ENCODE measurements around the gene MAP3K6.
A peak's percentile ranks its signal among the peaks of the same experiment; 100 is the strongest.
"Not testable (repeated sequence)": the region's sequence is repeated elsewhere in the genome, so short reads cannot be mapped to it uniquely, and the experiment has no call there.

The MAP3K6 gene

GRCh38 chr1:27395441-27396195, 28.9 kb upstream of the MAP3K6 start:
- peak; percentile 79 for DNase-seq (ENCODE audit: low spot score)

DNA sequence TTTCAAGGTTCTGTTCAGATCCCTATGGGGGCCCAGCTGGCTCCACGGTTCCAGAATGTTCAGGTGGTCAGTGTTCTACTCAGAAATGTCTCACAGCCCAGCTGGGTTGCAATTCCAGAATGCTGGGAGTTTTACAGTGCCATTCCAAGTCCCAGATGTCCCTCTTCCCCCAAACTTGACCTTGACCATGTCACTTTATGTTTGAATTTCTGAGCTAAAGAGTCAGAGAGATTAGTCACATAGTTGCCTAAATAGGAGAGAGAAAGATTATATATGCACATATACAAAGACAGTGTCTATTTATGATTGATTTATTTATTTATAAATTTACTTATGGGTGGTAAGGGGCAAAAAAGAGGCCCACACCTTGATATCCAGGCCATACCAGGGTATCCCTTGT, 28.2 kb upstream of the MAP3K6 start:
- no peak for DNase-seq (ENCODE audit: low spot score)

DNA sequence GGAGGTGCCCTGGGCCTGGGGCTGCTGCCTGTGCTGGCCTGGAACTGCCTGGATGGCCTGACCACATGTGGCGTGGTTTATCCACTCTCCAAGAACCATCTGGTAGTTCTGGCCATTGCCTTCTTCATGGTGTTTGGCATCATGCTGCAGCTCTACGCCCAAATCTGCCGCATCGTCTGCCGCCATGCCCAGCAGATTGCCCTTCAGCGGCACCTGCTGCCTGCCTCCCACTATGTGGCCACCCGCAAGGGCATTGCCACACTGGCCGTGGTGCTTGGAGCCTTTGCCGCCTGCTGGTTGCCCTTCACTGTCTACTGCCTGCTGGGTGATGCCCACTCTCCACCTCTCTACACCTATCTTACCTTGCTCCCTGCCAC, 27.5 kb upstream of the MAP3K6 start:
- no peak for DNase-seq (ENCODE audit: low spot score)

DNA sequence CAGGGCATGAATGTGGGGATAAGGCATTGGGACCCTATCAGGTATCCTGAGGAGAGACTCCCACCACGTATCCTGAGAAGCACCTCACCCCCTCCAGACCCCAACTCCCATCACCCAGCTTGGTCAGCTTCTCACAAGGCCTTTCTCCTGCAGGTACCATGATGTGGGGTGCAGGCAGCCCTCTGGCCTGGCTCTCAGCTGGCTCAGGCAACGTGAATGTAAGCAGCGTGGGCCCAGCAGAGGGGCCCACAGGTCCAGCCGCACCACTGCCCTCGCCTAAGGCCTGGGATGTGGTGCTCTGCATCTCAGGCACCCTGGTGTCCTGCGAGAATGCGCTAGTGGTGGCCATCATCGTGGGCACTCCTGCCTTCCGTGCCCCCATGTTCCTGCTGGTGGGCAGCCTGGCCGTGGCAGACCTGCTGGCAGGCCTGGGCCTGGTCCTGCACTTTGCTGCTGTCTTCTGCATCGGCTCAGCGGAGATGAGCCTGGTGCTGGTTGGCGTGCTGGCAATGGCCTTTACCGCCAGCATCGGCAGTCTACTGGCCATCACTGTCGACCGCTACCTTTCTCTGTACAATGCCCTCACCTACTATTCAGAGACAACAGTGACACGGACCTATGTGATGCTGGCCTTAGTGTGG, 27.0 kb upstream of the MAP3K6 start:
- no peak for DNase-seq (ENCODE audit: low spot score)

- DNase-seq (ENCODE audit: low spot score) = no peak
These were observed 26.2 kb upstream of the MAP3K6 start for GRCh38 chr1:27392778-27393635.

DNA sequence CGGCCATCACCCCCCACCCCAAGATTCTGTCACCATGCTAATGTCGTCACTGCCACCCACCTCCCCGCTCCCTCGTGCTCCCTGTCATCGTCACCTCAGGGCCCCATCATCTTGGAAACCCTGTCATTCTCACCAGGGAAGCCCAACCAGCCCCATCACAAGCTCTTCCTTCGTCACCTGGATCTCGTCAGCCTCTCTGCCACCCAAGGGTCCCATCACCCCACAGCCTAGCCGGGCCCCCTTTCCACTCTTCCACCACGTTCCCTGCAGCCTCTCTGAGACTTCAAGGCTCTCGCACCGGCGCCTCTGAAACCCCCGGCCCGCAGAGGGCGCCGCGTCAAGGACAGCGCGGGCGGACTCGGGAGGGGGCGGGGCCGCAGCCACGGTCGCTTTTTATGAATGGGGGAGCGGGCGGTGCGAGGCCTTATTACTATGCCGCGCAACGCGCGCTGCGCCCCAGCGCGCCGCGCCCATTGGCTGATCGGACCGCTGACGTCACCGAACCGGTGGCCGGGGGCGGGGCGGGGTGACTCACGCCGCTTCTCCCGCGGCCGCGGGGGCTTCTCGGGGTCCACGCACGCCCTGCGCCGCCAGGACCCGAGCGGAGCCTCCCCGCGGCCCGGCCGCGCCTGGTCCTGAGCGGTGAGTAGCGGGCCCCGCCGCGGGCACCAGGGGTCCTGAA, 25.5 kb upstream of the MAP3K6 start, which contains the start of gene GPR3:
TSS of gene GPR3 (plus strand) at position 527 of the 682 bp plus-strand sequence. CDS start 1,177 bp downstream, outside the sequence.
- peak; percentile 97 for DNase-seq (ENCODE audit: low spot score)

GRCh38 chr1:27391511-27392095, 24.8 kb upstream of the MAP3K6 start:
- DNase-seq (ENCODE audit: low spot score) = peak; percentile 51

- DNase-seq (ENCODE audit: low spot score) = peak; percentile 51
These were observed 21.7 kb upstream of the MAP3K6 start for GRCh38 chr1:27388337-27389005.

GRCh38 chr1:27384797-27385196, 18.0 kb upstream of the MAP3K6 start:
- not testable (repeated sequence) for DNase-seq (ENCODE audit: low spot score)

DNA sequence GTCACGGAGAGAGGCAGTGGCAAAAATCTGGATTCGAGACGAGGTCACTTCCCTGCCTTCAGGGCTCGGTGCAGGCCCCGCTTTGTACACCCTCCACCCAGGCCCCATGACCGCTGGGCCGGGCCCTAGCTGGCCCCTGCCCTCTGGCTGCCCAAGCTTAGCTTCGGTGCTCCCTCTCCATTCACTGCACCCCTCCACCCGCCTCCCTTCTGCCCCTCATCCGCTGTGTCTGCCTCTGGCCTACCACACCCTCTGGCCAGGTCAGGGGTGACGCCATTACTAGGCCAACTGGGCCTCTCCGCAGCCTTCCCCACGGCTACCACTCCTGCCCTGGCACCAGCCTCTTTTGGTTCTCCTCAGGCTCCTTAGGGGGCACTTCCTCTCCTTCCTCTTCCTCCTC, 16.9 kb upstream of the MAP3K6 start:
- DNase-seq (ENCODE audit: low spot score) = no peak

DNA sequence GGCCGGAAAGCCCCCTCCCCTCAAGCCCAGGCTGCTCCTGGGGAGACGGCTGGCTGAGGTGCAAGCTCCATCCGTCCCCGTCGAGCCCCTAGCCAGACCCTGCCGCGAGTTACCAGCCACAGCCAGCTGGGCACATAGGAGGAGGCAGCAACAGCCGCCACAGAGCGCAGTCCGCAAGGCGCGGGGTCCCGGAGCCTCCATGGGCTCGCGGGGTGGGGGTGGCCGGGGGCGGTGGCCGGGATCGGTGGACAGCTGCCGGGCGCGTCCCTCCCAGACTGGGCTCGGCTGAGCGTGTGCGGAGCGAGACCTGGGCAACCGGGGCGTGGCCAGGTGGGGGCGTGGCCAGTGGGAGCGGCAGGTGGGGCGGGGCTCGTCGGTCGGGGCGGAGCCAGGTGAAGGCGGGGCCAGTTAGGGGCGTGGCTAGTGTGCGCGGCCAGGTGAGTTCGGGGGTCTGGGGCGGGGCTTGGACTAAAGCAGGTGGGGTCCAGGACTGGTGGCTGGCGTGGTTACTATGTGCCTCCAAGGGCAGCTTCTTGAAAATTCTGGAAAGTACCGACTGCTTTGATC, 16.4 kb upstream of the MAP3K6 start, which contains the start of gene CD164L2:
TSS of gene CD164L2 (minus strand) at position 295 of the 567 bp plus-strand sequence. CDS start at position 201, 94 bp downstream.
- no peak for DNase-seq (ENCODE audit: low spot score)

- no peak for DNase-seq (ENCODE audit: low spot score)
These were observed 15.4 kb upstream of the MAP3K6 start for GRCh38 chr1:27381969-27382762.

- no peak for DNase-seq (ENCODE audit: low spot score)
These were observed 14.3 kb upstream of the MAP3K6 start for GRCh38 chr1:27380766-27381733.

DNA sequence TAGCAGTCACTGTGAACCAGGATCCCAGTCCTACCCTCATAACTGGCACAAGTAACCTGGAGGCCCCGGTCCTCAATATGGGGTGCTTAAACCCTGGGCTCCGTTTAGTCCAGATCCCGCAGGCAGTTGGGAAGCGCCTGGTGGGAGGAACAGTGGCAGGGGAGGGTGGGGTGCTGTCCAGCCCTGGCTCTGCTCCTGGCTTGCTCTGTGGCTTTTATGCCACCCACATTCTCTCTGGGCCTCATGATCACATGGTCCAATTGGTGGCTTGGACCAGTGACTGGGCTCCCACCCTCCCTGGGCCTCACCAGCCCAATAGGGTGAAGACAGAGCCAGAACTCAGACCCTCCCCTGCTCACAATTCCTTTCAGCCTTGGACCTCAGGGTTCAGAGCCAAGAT, 13.5 kb upstream of the MAP3K6 start:
- DNase-seq (ENCODE audit: low spot score) = peak; percentile 30

- no peak for DNase-seq (ENCODE audit: low spot score)
These were observed 12.9 kb upstream of the MAP3K6 start for GRCh38 chr1:27379564-27380122.

- no peak for DNase-seq (ENCODE audit: low spot score)
These were observed 11.2 kb upstream of the MAP3K6 start for GRCh38 chr1:27377760-27378495.

- DNase-seq (ENCODE audit: low spot score) = no peak
These were observed 7.8 kb upstream of the MAP3K6 start, which contains the start of gene FCN3 for GRCh38 chr1:27374362-27375086. FCN3 (minus strand) TSS chr1:27374824; CDS start chr1:27374818, 6 bp downstream.
